ENCODE results near the gene DNAJB2. TPM values are rescaled to one million over a fixed set of nuclear protein-coding genes. Genes with fewer than 3 reads are reported as not detected.

DNAJB2 gene
- total and polyA plus RNA-seq, 7 donors: 27.4 to 73.9 (median 42.1) TPM

DNA sequence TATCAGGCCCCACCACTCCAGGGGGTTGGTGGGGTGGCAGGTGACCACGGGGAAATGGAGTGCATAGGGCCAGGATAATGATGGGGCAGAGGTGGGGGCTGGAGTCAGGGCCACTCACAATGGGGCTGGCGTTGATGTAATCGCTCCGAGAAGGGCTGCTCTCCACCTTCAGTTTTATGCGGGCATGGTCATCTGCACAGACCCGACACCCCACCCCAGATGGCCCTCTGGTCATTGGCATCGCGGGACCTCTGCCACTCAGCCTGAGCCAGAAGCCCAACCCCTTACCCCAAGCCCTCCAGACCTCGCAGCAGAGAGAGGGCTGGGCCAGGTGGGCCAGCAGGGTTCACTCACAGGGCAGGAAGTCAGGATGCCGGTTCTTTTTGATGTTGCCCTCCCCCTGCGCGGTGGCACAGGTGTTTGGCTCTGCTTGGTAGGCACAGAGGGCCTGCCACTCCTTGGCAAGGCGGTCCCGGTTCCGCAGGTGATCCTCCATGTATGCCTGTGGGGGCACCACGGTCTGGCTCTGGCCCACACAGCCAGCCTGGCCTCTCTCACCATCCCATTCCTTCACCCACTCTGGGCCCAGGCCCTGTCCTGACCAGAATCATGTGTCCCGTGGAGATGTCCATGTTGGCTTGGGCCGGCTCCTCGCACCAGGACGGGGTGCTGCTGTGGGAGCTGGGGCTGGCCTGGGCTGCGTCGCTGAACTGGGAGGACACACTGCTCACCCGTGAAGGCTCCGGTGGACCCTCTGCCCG is 17.6 kb downstream of the DNAJB2 start:
- TF ChIP-seq POLR2A (IDR thresholded peaks at IDR 0.05) (no peak), POLR2AphosphoS5 (IDR thresholded peaks at IDR 0.05) (no peak), EP300 (IDR thresholded peaks at IDR 0.05) (no peak)
- TF ChIP-seq, protein P1, sequence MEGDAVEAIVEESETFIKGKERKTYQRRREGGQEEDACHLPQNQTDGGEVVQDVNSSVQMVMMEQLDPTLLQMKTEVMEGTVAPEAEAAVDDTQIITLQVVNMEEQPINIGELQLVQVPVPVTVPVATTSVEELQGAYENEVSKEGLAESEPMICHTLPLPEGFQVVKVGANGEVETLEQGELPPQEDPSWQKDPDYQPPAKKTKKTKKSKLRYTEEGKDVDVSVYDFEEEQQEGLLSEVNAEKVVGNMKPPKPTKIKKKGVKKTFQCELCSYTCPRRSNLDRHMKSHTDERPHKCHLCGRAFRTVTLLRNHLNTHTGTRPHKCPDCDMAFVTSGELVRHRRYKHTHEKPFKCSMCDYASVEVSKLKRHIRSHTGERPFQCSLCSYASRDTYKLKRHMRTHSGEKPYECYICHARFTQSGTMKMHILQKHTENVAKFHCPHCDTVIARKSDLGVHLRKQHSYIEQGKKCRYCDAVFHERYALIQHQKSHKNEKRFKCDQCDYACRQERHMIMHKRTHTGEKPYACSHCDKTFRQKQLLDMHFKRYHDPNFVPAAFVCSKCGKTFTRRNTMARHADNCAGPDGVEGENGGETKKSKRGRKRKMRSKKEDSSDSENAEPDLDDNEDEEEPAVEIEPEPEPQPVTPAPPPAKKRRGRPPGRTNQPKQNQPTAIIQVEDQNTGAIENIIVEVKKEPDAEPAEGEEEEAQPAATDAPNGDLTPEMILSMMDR (IDR thresholded peaks at IDR 0.05): no peak
- no peak overlapping the region for H3K27ac ChIP-seq
- intact Hi-C loops (cut with DNase I): loop anchor here (5.0 to 10.0 kb wide), 3 partner anchors 120 to 248 kb away; partner anchors contain the start of genes CHPF, CNPPD1, RETREG2 and TMEM198
- no peaks in the 10 kb centered on the region for H3K9me3 ChIP-seq
- no peak overlapping the region for H3K4me3 ChIP-seq
- H3K4me1 ChIP-seq: peaks cover 0 to 16% (median 13%) of the 10 kb centered on the region in 4 donors
- DNase-seq: peak; percentile 60
- H3K27me3 ChIP-seq: peaks cover 0 to 7% (median 6%) of the 10 kb centered on the region in 3 donors
- no peaks in the 10 kb centered on the region for H3K36me3 ChIP-seq
- 84% methylated on average over 25 of the region's 25 CpGs for WGBS, 2 donors

DNA sequence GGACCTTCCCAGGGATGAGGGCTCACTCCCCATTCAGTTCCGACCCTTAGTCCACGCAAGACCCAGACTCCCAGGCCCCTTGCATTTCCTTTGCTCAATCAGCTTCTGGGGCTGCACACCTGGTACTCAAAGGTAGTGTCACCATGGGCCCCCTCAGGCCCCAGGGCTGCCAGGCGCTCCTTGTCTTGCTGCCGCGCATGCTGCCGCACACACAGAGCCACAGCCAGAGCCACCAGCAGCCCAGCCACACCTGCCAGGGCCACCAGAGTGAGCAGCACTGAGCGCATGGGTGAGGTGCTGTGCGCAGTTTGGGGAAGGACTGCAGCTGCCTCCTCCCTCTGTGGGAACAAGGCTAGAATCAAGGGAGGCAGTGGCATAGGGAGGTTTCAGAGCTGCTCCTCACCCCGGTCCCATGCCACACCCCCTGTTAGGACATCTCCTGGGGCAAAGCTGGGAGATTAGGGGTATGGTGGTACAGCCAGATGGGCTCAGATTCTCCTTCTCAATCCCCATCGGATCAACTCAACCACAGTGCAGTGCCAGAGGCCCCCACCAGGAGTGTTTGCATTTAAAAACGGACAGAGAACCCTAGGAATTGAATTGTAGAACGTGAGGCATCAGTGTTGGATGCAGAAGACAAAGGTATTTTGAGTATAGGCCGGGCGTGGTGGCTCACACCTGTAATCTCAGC is 18.7 kb downstream of the DNAJB2 start:
- intact Hi-C loops (cut with DNase I): loop anchor here (5.0 to 10.0 kb wide), 3 partner anchors 121 to 247 kb away; partner anchors contain the start of genes CHPF, CNPPD1, RETREG2 and TMEM198
- Histone ChIP-seq H3K9me3 (no peaks in the 10 kb centered on the region), H3K27me3 (peaks cover 0 to 18% (median 6%) of the 10 kb centered on the region in 3 donors), H3K27ac (no peak overlapping the region), H3K4me1 (peaks cover 0 to 16% (median 13%) of the 10 kb centered on the region in 4 donors), H3K4me3 (no peak overlapping the region), H3K36me3 (no peaks in the 10 kb centered on the region)
- peak; percentile 61 for DNase-seq
- TF ChIP-seq EP300 (IDR thresholded peaks at IDR 0.05) (no peak), POLR2A (IDR thresholded peaks at IDR 0.05) (no peak), POLR2AphosphoS5 (IDR thresholded peaks at IDR 0.05) (no peak)
- TF ChIP-seq, protein P1 (IDR thresholded peaks at IDR 0.05): no peak
- 79 to 86% methylated on average over 14 of the region's 14 CpGs for WGBS, 2 donors

DNA sequence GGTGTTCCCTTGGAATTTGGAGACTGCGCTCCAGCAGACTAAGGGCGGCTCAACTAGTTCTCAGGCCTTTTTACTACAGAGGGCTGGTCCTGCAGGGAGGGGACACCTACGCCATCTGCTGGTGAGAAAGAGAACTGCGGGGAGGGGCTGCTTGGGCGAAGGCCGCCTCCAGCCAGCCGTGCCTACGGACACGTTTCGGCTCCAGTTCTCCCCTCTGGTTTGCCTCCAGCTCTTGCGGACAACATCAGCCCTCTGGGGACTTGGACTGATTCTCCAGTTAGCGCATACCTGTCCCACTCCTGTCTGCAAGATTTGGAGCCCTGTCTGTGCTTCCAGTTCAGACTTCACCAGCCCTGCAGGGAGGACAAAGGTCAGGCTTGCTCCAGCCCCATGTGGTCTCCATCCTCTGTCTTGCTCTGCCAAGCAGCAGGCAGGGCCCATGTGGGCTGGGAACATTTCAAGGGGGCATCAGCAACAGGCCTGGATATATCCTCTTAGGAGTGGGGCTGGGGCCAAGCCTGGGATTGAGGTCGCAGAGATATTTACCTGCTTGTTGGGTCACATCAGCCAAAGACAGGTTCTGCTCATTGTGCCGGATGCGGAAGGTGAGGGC is 19.7 kb downstream of the DNAJB2 start:
- intact Hi-C loops (cut with DNase I): loop anchor here (5.0 to 10.0 kb wide), 3 partner anchors 122 to 246 kb away; partner anchors contain the start of genes CHPF, CNPPD1, RETREG2 and TMEM198
- TF ChIP-seq, protein P1 (IDR thresholded peaks at IDR 0.05): peak; percentile 89 to 98 (median 96)
- TF ChIP-seq EP300 (IDR thresholded peaks at IDR 0.05): no peak
- peak; percentile 91 for DNase-seq
- peaks cover 0 to 21% (median 6%) of the 10 kb centered on the region in 3 donors for H3K27me3 ChIP-seq
- H3K4me1 ChIP-seq: peaks cover 0 to 14% (median 12%) of the 10 kb centered on the region in 4 donors
- 20 to 25% methylated on average over 15 of the region's 15 CpGs for WGBS, 2 donors
- H3K9me3 ChIP-seq: no peaks in the 10 kb centered on the region
- no peaks in the 10 kb centered on the region for H3K36me3 ChIP-seq
- H3K4me3 ChIP-seq: no peak overlapping the region
- no peak overlapping the region for H3K27ac ChIP-seq

DNA sequence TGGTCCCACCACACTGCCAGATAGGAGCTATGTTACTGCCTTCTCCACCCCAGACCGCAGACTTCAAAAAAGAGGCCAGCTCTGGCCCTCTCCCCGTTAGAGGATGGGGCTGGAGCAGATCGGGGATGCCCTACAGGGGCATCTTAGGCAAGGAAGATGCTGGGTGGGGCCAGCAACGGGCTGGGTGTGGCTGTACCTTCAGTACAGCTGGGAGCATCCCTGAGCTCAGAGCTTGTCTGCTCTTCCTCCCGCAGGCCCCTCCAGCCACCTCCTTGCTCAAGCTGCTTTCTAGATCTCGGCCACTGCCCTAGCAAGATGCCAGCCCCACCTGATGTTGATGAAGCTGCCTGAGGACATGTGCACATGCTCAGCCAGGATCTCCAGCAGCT is 20.2 kb downstream of the DNAJB2 start:
- intact Hi-C loops (cut with DNase I): loop anchor here (5.0 to 10.0 kb wide), 3 partner anchors 122 to 245 kb away; partner anchors contain the start of genes CHPF, CNPPD1, RETREG2 and TMEM198
- TF ChIP-seq POLR2AphosphoS5 (IDR thresholded peaks at IDR 0.05) (no peak), EP300 (IDR thresholded peaks at IDR 0.05) (no peak), POLR2A (IDR thresholded peaks at IDR 0.05) (no peak)
- TF ChIP-seq, protein P1 (IDR thresholded peaks at IDR 0.05): no peak
- no peak overlapping the region for H3K4me3 ChIP-seq
- no peaks in the 10 kb centered on the region for H3K36me3 ChIP-seq
- no peaks in the 10 kb centered on the region for H3K9me3 ChIP-seq
- H3K27ac ChIP-seq: no peak overlapping the region
- H3K27me3 ChIP-seq: peaks cover 0 to 21% (median 6%) of the 10 kb centered on the region in 3 donors
- DNase-seq: peak; percentile 50
- H3K4me1 ChIP-seq: peaks cover 0 to 9% (median 7%) of the 10 kb centered on the region in 4 donors
- WGBS, 2 donors: 77 to 81% methylated on average over 6 of the region's 6 CpGs

Data from sigmoid colon (tissue), 7 donors.